ENCODE results near the gene TNP2. TPM values are rescaled to one million over a fixed set of nuclear protein-coding genes. Genes with fewer than 3 reads are reported as not detected.

Gene TNP2
- total and polyA plus RNA-seq, 2 of the 4 experiments (the other 2 are of a cell fraction) = not detected

DNA sequence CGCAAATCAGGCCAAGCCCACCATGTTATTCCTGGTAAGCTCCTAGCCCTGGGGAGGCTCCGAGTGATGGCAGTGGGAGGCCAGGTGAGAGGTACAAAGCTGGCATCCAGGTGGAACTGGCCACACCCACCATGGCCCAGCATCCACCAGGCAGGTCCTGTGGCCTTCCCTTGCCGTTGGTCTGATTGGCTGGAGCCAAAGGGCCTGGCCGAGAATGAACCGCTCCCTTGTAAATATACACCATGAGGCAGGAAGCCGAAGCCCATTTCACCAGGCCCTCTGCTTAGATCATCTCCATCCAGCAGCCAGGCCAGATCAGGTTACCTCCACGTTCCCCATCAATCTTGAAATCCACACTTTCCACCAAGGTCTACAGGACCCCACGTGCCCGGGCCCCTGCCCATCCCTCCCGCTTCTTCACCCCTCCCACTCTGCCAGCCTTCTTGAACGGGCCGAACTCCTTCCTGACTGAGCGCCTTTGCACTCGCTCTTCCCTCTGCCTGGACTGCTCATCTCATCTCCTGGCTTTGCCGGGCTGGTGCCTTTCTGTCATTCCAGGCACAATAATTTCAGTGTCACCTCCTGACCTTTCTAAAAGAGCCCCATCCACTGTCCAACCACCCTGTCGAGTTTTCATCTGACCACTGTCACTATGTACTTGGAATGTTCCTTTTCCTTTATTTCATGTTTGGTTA lies 18.9 kb downstream of the TNP2 start:
- H2AK5ac ChIP-seq (ENCODE audit: low read depth, low read length) = no peak overlapping the region
- H4K5ac ChIP-seq (ENCODE audit: low read depth, low read length) = no peak overlapping the region
- DNase-seq (peak; percentile 78), ATAC-seq (ENCODE audit: low read depth) (peak; percentile 19)
- no peak overlapping the region for H3K23ac ChIP-seq (ENCODE audit: low read depth, low read length)
- peaks cover 9% of the 10 kb centered on the region; the same call in 1 of the 2 replicates for H3K9me1 ChIP-seq (ENCODE audit: insufficient read depth, low read length)
- H3K14ac ChIP-seq (replicated peaks; ENCODE audit: low read depth, low read length) = no peak overlapping the region
- H3K9me3 ChIP-seq (ENCODE audit: control insufficient read depth, insufficient read depth, low read length) = no peaks in the 10 kb centered on the region
- H3K4me3 ChIP-seq (ENCODE audit: insufficient read depth, low read depth, low read length) = no peak overlapping the region
- H3K79me1 ChIP-seq (ENCODE audit: low read depth in 1 of 2, low read length in 2 of 2) = peaks cover 14 to 34% of the 10 kb centered on the region in 2 experiments; a peak in 3 of 4 replicates
- H3K4me1 ChIP-seq (ENCODE audit: control insufficient read depth, insufficient read depth, low read length) = peaks cover 11% of the 10 kb centered on the region
- no TSS peak for BruUV-seq (replicated peaks)
- in situ Hi-C loops (cut with MboI; ENCODE audit: low sequenced_read_pairs) (loop anchor here (5.0 kb wide), 2 partner anchors 148 to 283 kb away; no protein-coding TSS in a partner anchor), intact Hi-C loops (cut with micrococcal nuclease) (loop anchor here (5.0 to 10.0 kb wide), 3 partner anchors 115 to 218 kb away; no protein-coding TSS in a partner anchor), dilution Hi-C loops (cut with HindIII; ENCODE audit: low sequenced_read_pairs, unreplicated experiment) (no loop called here)
- peak overlapping the region; percentile 22; the same call in 1 of the 2 replicates for H3K27ac ChIP-seq (ENCODE audit: insufficient read depth, low read length)
- no peak overlapping the region for H3K18ac ChIP-seq (ENCODE audit: low read depth, low read length)
- H3K36me3 ChIP-seq (ENCODE audit: control insufficient read depth, insufficient read depth, low read length) = peaks cover 30% of the 10 kb centered on the region
- TF ChIP-seq, protein P1, sequence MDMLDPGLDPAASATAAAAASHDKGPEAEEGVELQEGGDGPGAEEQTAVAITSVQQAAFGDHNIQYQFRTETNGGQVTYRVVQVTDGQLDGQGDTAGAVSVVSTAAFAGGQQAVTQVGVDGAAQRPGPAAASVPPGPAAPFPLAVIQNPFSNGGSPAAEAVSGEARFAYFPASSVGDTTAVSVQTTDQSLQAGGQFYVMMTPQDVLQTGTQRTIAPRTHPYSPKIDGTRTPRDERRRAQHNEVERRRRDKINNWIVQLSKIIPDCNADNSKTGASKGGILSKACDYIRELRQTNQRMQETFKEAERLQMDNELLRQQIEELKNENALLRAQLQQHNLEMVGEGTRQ (IDR thresholded peaks at IDR 0.05; ENCODE audit: low read depth, low read length) = 0 out of 2 replicates have a peak, but pooled peaks have one; percentile 29
- TF ChIP-seq CEBPB (IDR thresholded peaks at IDR 0.05; ENCODE audit: low read depth, low read length) = no peak
- no peak for TF ChIP-seq RCOR1 (IDR thresholded peaks at IDR 0.05; ENCODE audit: insufficient replicate concordance, low read length)
- WGBS, 2 experiments (ENCODE audit: extremely low coverage in 2 of 2, insufficient read length in 1 of 2) = 57% methylated on average over 9 of the region's 16 CpGs; no CpG with 5 or more reads in 1 of the 2 experiments
- no peak overlapping the region for H3K9ac ChIP-seq (ENCODE audit: low read depth, low read length)
- H4K20me1 ChIP-seq (ENCODE audit: insufficient read depth, low read length) = peaks cover 49% of the 10 kb centered on the region
- POLR2A ChIA-PET (ENCODE audit: unreplicated experiment) = no interaction called here
- no peak overlapping the region for H2AK9ac ChIP-seq (replicated peaks; ENCODE audit: low read depth, low read length, poor library complexity)
- no peak overlapping the region for H2BK15ac ChIP-seq (ENCODE audit: low read depth, low read length)
- H3K4ac ChIP-seq (ENCODE audit: low read depth, low read length) = no peak overlapping the region
- no peak overlapping the region for H3K4me2 ChIP-seq (ENCODE audit: low read depth, low read length)
- H3K27me3 ChIP-seq (ENCODE audit: control insufficient read depth, insufficient read depth, low read length) = no peaks in the 10 kb centered on the region
- H2BK120ac ChIP-seq (ENCODE audit: low read depth, low read length) = no peak overlapping the region
- H2BK20ac ChIP-seq (ENCODE audit: low read depth, low read length) = no peak overlapping the region
- no peak overlapping the region for H4K91ac ChIP-seq (ENCODE audit: insufficient read depth, low read depth, low read length)
- H4K8ac ChIP-seq (ENCODE audit: low read depth in 2 of 2, low read length in 2 of 2) = peak overlapping the region in 1 of 2 experiments; percentile 33; a peak in 1 of 4 replicates
- CTCF ChIA-PET = no interaction called here
- no peak overlapping the region for H2AFZ ChIP-seq (replicated peaks; ENCODE audit: low read length, poor library complexity)
- H3K56ac ChIP-seq (ENCODE audit: extremely low read depth, insufficient read depth, low read length) = no peak overlapping the region
- no peak overlapping the region for H2BK5ac ChIP-seq (ENCODE audit: low read depth, low read length, poor library complexity, severe bottlenecking)
